Lung microvascular endothelial cell (primary cell): ENCODE results near the gene SUSD1. TPM values are rescaled to one million over a fixed set of nuclear protein-coding genes. Genes with fewer than 3 reads are reported as not detected.
A peak's percentile ranks its signal among the peaks of the same experiment; 100 is the strongest.

Experiments
- DNase-seq, 2 donors: peaks; one replicate each; pipeline versions ENCODE4 v3.0.0 to v3.0.0-alpha.2; 2010; ENCODE audit warnings: low read depth in 2 of 2
- total RNA-seq: library from RNA; depleted of rRNA; stranded (reverse); fragments of >200 nt; gene quantifications from 2 replicates; pipeline ENCODE4 v1.2.1, GENCODE V29; 2014

SUSD1 gene
- total RNA-seq, 1 donor from 2014 or later, result 30.8 TPM

GRCh38 chr9:112015149-112015548 lies 159.9 kb downstream of the SUSD1 start:
- no peak for DNase-seq

GRCh38 chr9:112013266-112013665 lies 161.8 kb downstream of the SUSD1 start:
- no peak for DNase-seq

- DNase-seq, result peak; percentile 73 to 89
These were observed 162.8 kb downstream of the SUSD1 start for GRCh38 chr9:112012026-112012902.

GRCh38 chr9:112011051-112011620 lies 164.0 kb downstream of the SUSD1 start:
- DNase-seq, result no peak

- no peak for DNase-seq
These were observed 164.6 kb downstream of the SUSD1 start for GRCh38 chr9:112010537-112010936.

GRCh38 chr9:112009656-112010055 lies 165.4 kb downstream of the SUSD1 start:
- no peak for DNase-seq

- DNase-seq, result no peak
These were observed 167.4 kb downstream of the SUSD1 start for GRCh38 chr9:112007575-112008240.

GRCh38 chr9:112006361-112007020 lies 168.6 kb downstream of the SUSD1 start:
- no peak for DNase-seq

GRCh38 chr9:112005939-112006338 lies 169.2 kb downstream of the SUSD1 start:
- DNase-seq, result no peak

- DNase-seq, result no peak
These were observed 171.6 kb downstream of the SUSD1 start for GRCh38 chr9:112003538-112003937.

- no peak for DNase-seq
These were observed 172.1 kb downstream of the SUSD1 start for GRCh38 chr9:112002847-112003457.

- peak; percentile 57 to 88 for DNase-seq
These were observed 172.8 kb downstream of the SUSD1 start for GRCh38 chr9:112002131-112002846.

GRCh38 chr9:112000743-112001142 lies 174.4 kb downstream of the SUSD1 start:
- DNase-seq, result no peak

GRCh38 chr9:111999319-111999718 lies 175.8 kb downstream of the SUSD1 start:
- DNase-seq, result no peak

GRCh38 chr9:111997831-111998230 lies 177.3 kb downstream of the SUSD1 start:
- no peak for DNase-seq

GRCh38 chr9:111994831-111995458 lies 180.2 kb downstream of the SUSD1 start:
- DNase-seq, result peak in 1 of 2 donors; percentile 81

- DNase-seq, result no peak
These were observed 181.8 kb downstream of the SUSD1 start for GRCh38 chr9:111993319-111993718.

- DNase-seq, result peak; percentile 55 to 65
These were observed 182.6 kb downstream of the SUSD1 start for GRCh38 chr9:111992523-111992922.

- no peak for DNase-seq
These were observed 183.9 kb downstream of the SUSD1 start for GRCh38 chr9:111991179-111991578.
